Gastrocnemius medialis (tissue), 4 donors: ENCODE results near the gene MSLN.

Source experiments
- POLR2A ChIP-seq, 2 donors: fragments of 450-650 bp; IDR thresholded peaks; one replicate each; pipeline ENCODE4 v1.6.1; 2017; ENCODE audit warnings: antibody characterized with exemption in 2 of 2, mild to moderate bottlenecking in 2 of 2, moderate library complexity in 2 of 2
- TF ChIP-seq, protein P1 (sequence below), 5 experiments: fragments of 450-650 bp in 3 of 5; fragments of 200-600 bp in 2 of 5; sonication (generic) in 2 of 5; IDR thresholded peaks in 4 of 5; conservative IDR thresholded peaks in 1 of 5; 1 replicate in 4 of 5; 2 replicates in 1 of 5; pipeline ENCODE4 v1.5.1; 2016 to 2019; ENCODE audit warnings: antibody characterized with exemption in 5 of 5, mild to moderate bottlenecking in 3 of 5, moderate library complexity in 3 of 5

DNA sequence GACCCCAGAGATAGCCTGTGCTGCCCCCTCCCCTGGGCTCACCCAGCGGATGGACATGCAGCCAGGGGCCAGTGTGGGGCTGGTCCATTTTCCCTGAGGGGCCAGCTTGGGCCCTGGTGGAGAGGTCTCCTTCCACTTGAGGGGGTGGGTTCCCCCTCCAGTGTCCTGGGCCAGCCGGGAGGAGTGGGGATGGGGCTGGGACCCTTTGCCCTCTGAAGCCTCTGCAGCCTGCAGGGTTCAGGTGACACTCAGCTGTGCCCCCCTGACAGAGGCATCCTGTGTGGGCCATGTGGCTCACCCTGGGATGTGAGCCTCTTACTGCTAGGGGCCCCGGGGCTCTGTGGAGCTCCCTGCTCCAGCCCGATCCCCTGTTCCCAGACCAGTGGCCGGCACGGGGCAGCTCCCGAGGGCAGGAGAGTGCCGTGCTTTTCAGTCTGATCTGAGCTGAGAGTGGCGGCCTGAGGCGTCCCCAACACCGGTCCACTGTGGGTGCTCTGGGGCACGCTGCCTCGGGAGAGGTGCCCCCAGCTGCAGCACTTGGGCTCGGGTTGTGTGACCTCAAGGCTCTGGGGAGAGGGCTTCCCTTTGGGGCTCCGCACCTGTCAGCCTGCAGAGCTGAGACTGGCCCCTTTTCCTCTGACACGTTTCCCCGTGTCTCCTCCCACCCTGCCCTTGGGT, 40.4 kb downstream of the MSLN start:
- TF ChIP-seq, protein P1, sequence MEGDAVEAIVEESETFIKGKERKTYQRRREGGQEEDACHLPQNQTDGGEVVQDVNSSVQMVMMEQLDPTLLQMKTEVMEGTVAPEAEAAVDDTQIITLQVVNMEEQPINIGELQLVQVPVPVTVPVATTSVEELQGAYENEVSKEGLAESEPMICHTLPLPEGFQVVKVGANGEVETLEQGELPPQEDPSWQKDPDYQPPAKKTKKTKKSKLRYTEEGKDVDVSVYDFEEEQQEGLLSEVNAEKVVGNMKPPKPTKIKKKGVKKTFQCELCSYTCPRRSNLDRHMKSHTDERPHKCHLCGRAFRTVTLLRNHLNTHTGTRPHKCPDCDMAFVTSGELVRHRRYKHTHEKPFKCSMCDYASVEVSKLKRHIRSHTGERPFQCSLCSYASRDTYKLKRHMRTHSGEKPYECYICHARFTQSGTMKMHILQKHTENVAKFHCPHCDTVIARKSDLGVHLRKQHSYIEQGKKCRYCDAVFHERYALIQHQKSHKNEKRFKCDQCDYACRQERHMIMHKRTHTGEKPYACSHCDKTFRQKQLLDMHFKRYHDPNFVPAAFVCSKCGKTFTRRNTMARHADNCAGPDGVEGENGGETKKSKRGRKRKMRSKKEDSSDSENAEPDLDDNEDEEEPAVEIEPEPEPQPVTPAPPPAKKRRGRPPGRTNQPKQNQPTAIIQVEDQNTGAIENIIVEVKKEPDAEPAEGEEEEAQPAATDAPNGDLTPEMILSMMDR (IDR thresholded peaks at IDR 0.05 in 4 of 5, conservative IDR thresholded peaks at IDR 0.05 in 1 of 5), result no peak
- TF ChIP-seq POLR2A (IDR thresholded peaks at IDR 0.05), result no peak
